Neuronal stem cell (in vitro differentiated cells): Measurements from ENCODE around the gene KLHL8.

Experiments
- DNase-seq: peaks from one replicate; pipeline ENCODE4 v3.0.0-alpha.2; 2013; ENCODE audit warnings: low spot score
- H2AFZ ChIP-seq: one replicate; pipeline ENCODE4 v1.6.1; 2013; ENCODE audit warnings: mild to moderate bottlenecking, low read length, inconsistent platforms
- H2AK5ac ChIP-seq: 2 replicates; pipeline ENCODE4 v1.6.1; 2013; ENCODE audit warnings: low read depth, mild to moderate bottlenecking, inconsistent platforms, low read length, moderate library complexity, mixed read lengths
- H2BK120ac ChIP-seq: 2 replicates; pipeline ENCODE4 v1.6.1; 2013; ENCODE audit warnings: low read depth, mild to moderate bottlenecking, inconsistent platforms, low read length, moderate library complexity, mixed read lengths
- H2BK12ac ChIP-seq: one replicate; pipeline ENCODE4 v1.6.1; 2013; ENCODE audit warnings: low read length, inconsistent platforms
- H2BK15ac ChIP-seq: 2 replicates; pipeline ENCODE4 v1.6.1; 2013; ENCODE audit warnings: mild to moderate bottlenecking, low read length, inconsistent platforms, mixed read lengths
- H2BK5ac ChIP-seq: one replicate; pipeline ENCODE4 v1.6.1; 2013; ENCODE audit warnings: inconsistent platforms, mild to moderate bottlenecking, low read length, moderate library complexity
- H3K14ac ChIP-seq: one replicate; pipeline ENCODE4 v1.6.1; 2013; ENCODE audit warnings: low read length, inconsistent platforms
- H3K18ac ChIP-seq: 2 replicates; pipeline ENCODE4 v1.6.1; 2013; ENCODE audit warnings: low read length, inconsistent platforms
- H3K23ac ChIP-seq: 2 replicates; pipeline ENCODE4 v1.6.1; 2013; ENCODE audit warnings: low read depth, mild to moderate bottlenecking, mixed read lengths, low read length, inconsistent platforms; ENCODE audit not compliant: poor library complexity
- H3K27ac ChIP-seq: replicated peaks from 3 replicates; pipeline ENCODE4 v1.5.1; 2013; ENCODE audit warnings: low read length, inconsistent platforms
- H3K27me3 ChIP-seq, 3 experiments: 2 replicates each; pipeline ENCODE4 v1.6.1; 2013; ENCODE audit warnings: low read length in 3 of 3, mild to moderate bottlenecking in 2 of 3, inconsistent platforms in 1 of 3, low read depth in 1 of 3, mixed read lengths in 1 of 3, moderate library complexity in 1 of 3; ENCODE audit not compliant: control insufficient read depth in 3 of 3, insufficient read depth in 3 of 3
- H3K36me3 ChIP-seq, 2 donors: replicated peaks in 1 of 2; 2 replicates each; pipeline ENCODE4 v1.6.1; 2013; ENCODE audit warnings: low read length in 2 of 2; ENCODE audit not compliant: control insufficient read depth in 2 of 2, insufficient read depth in 2 of 2
- H3K4ac ChIP-seq: 2 replicates; pipeline ENCODE4 v1.6.1; 2013; ENCODE audit warnings: inconsistent platforms, mild to moderate bottlenecking, low read length, moderate library complexity
- H3K4me1 ChIP-seq, 2 donors: 1 replicate in 1 of 2; 2 replicates in 1 of 2; pipeline ENCODE4 v1.6.1; 2013; ENCODE audit warnings: low read length in 2 of 2, low read depth in 1 of 2; ENCODE audit not compliant: control insufficient read depth in 2 of 2, insufficient read depth in 1 of 2
- H3K4me2 ChIP-seq: one replicate; pipeline ENCODE4 v1.6.1; 2013; ENCODE audit warnings: mild to moderate bottlenecking, low read length, inconsistent platforms; ENCODE audit not compliant: insufficient read depth, poor library complexity, severe bottlenecking
- H3K4me3 ChIP-seq, 2 donors: 2 replicates each; pipeline ENCODE4 v1.5.1; 2013; ENCODE audit warnings: low read length in 2 of 2, mild to moderate bottlenecking in 2 of 2, inconsistent platforms in 1 of 2, moderate library complexity in 1 of 2
- H3K79me1 ChIP-seq: one replicate; pipeline ENCODE4 v1.6.1; 2013; ENCODE audit warnings: low read depth, mild to moderate bottlenecking, inconsistent platforms, low read length, moderate library complexity
- H3K9ac ChIP-seq: one replicate; pipeline ENCODE4 v1.6.1; 2013; ENCODE audit warnings: mild to moderate bottlenecking, low read depth, low read length, inconsistent platforms; ENCODE audit not compliant: poor library complexity
- H3K9me3 ChIP-seq, 2 donors: replicated peaks in 1 of 2; 2 replicates each; pipeline versions ENCODE3 to v1.6.1; 2013; ENCODE audit warnings: low read length in 2 of 2, mild to moderate bottlenecking in 2 of 2, inconsistent platforms in 1 of 2, low read depth in 1 of 2, mixed read lengths in 1 of 2, moderate library complexity in 1 of 2; ENCODE audit not compliant: control insufficient read depth in 2 of 2, insufficient read depth in 1 of 2
- H4K8ac ChIP-seq: one replicate; pipeline ENCODE4 v1.6.1; 2013; ENCODE audit warnings: low read depth, mild to moderate bottlenecking, inconsistent platforms, low read length, moderate library complexity
- H4K91ac ChIP-seq: one replicate; pipeline ENCODE4 v1.6.1; 2013; ENCODE audit warnings: low read length, low read depth, mild to moderate bottlenecking, inconsistent platforms; ENCODE audit not compliant: poor library complexity
- WGBS, 2 donors: extraction: QIAGEN DNeasy Blood & Tissue Kit; methylation state at CpG; one replicate each; pipeline ENCODE4 v1.1.7; 2013; ENCODE audit warnings: missing lambda C conversion rate in 2 of 2, mixed read lengths in 1 of 2; ENCODE audit not compliant: insufficient read length in 2 of 2, insufficient replicate concordance in 1 of 2; ENCODE audit errors: extremely low coverage in 2 of 2; 5-methylcytosine and 5-hydroxymethylcytosine counted together

Gene KLHL8

GRCh38 chr4:87230806-87231205 lies 10.4 kb upstream of the KLHL8 start:
- H3K9me3 ChIP-seq, result peaks cover 0 to 1% of the 10 kb centered on the region in 2 donors
- H3K4ac ChIP-seq, result no peak overlapping the region
- no peak overlapping the region for H3K4me2 ChIP-seq
- H2AFZ ChIP-seq, result no peak overlapping the region
- no peak overlapping the region for H3K14ac ChIP-seq
- no CpG with 5 or more reads among the region's 6 CpGs for WGBS, 2 donors
- peaks cover 0 to 6% (median 0%) of the 10 kb centered on the region in 3 experiments for H3K27me3 ChIP-seq
- H4K8ac ChIP-seq, result no peak overlapping the region
- H3K23ac ChIP-seq, result no peak overlapping the region
- H2BK12ac ChIP-seq, result no peak overlapping the region
- H2AK5ac ChIP-seq, result no peak overlapping the region
- no peaks in the 10 kb centered on the region for H3K4me1 ChIP-seq
- H3K36me3 ChIP-seq, result no peaks in the 10 kb centered on the region
- H2BK120ac ChIP-seq, result no peak overlapping the region
- H4K91ac ChIP-seq, result no peak overlapping the region
- H3K27ac ChIP-seq, result no peak overlapping the region
- H3K4me3 ChIP-seq, result no peak overlapping the region
- DNase-seq, result no peak
- no peaks in the 10 kb centered on the region for H3K79me1 ChIP-seq
- no peak overlapping the region for H2BK15ac ChIP-seq
- H3K18ac ChIP-seq, result peak overlapping the region; percentile 36
- H2BK5ac ChIP-seq, result no peak overlapping the region
- no peak overlapping the region for H3K9ac ChIP-seq

- Histone ChIP-seq H2BK5ac (no peak overlapping the region), H3K27me3 (peaks cover 0 to 6% (median 0%) of the 10 kb centered on the region in 3 experiments), H3K18ac (no peak overlapping the region), H3K4me3 (no peak overlapping the region), H3K9me3 (peaks cover 0 to 1% of the 10 kb centered on the region in 2 donors), H3K14ac (no peak overlapping the region), H2BK120ac (no peak overlapping the region), H3K36me3 (no peaks in the 10 kb centered on the region), H2BK15ac (no peak overlapping the region), H3K4ac (no peak overlapping the region), H4K91ac (no peak overlapping the region), H2AFZ (no peak overlapping the region), H3K79me1 (no peaks in the 10 kb centered on the region), H3K23ac (no peak overlapping the region), H4K8ac (no peak overlapping the region), H2BK12ac (no peak overlapping the region), H3K4me2 (no peak overlapping the region), H3K4me1 (no peaks in the 10 kb centered on the region), H3K27ac (no peak overlapping the region), H2AK5ac (no peak overlapping the region), H3K9ac (no peak overlapping the region)
- DNase-seq, result no peak
- WGBS, 2 donors, result no CpG with 5 or more reads among the region's 3 CpGs
Measured at GRCh38 chr4:87229979-87230378, 9.6 kb upstream of the KLHL8 start.

DNA sequence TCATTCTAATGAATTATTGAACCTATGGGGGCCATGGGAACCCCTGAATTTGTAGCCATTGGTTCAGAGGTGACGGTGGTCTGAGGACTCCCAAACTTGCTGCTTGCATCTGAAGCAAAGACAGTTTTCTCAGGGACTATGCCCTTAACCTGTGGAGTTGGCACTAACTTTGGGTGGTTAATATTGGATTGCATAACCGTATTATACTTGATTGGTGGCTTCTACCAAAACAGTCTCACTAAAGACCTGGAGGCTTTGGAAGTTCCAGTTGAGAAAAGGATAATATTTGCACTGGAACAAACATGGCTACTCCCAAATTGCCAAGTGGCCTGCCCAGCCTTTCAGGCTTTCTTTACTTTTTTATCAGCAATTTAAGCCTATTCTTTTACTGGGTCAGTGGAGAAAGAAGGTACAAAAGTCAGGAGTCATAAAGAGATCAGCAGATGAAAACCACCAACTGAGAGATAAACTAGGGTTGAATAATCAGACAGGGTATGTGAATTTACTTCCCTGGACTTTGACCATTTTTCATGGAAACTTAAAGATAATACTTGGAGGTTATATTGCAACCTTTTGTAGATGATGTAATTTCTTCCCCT lies 7.9 kb upstream of the KLHL8 start:
- WGBS, 2 donors, result no CpG with 5 or more reads among the region's 2 CpGs
- Histone ChIP-seq H3K27ac (no peak overlapping the region), H4K8ac (no peak overlapping the region)

GRCh38 chr4:87227751-87228151 lies 7.3 kb upstream of the KLHL8 start:
- Histone ChIP-seq H3K4ac (no peak overlapping the region), H3K23ac (no peak overlapping the region), H3K9ac (no peak overlapping the region), H3K14ac (no peak overlapping the region), H2BK5ac (no peak overlapping the region), H2BK12ac (no peak overlapping the region), H3K79me1 (no peaks in the 10 kb centered on the region), H3K27me3 (peaks cover 0 to 11% (median 0%) of the 10 kb centered on the region in 3 experiments), H3K36me3 (no peaks in the 10 kb centered on the region), H3K4me2 (no peak overlapping the region), H3K9me3 (peaks cover 0 to 1% of the 10 kb centered on the region in 2 donors), H2AFZ (no peak overlapping the region), H3K18ac (no peak overlapping the region), H2BK120ac (no peak overlapping the region), H3K4me3 (no peak overlapping the region), H4K91ac (no peak overlapping the region), H4K8ac (no peak overlapping the region), H2AK5ac (no peak overlapping the region), H3K4me1 (no peaks in the 10 kb centered on the region), H3K27ac (no peak overlapping the region), H2BK15ac (no peak overlapping the region)
- no peak for DNase-seq
- WGBS, 2 donors, result no CpG with 5 or more reads among the region's 1 CpG

More for the DNA sequence above, 7.9 kb upstream of the KLHL8 start:
- no peaks in the 10 kb centered on the region for H3K4me1 ChIP-seq
- no peak overlapping the region for H2BK120ac ChIP-seq
- H3K79me1 ChIP-seq, result no peaks in the 10 kb centered on the region
- no peak overlapping the region for H2BK12ac ChIP-seq
- H2BK15ac ChIP-seq, result no peak overlapping the region
- H2AFZ ChIP-seq, result no peak overlapping the region
- no peak overlapping the region for H3K4ac ChIP-seq
- no peak overlapping the region for H3K9ac ChIP-seq
- H3K4me3 ChIP-seq, result no peak overlapping the region
- H3K4me2 ChIP-seq, result no peak overlapping the region
- no peak overlapping the region for H3K18ac ChIP-seq
- H4K91ac ChIP-seq, result no peak overlapping the region
- no peak for DNase-seq
- no peaks in the 10 kb centered on the region for H3K36me3 ChIP-seq
- no peak overlapping the region for H3K14ac ChIP-seq
- H3K23ac ChIP-seq, result no peak overlapping the region
- H2BK5ac ChIP-seq, result no peak overlapping the region
- H3K9me3 ChIP-seq, result peaks cover 0 to 1% of the 10 kb centered on the region in 2 donors
- H2AK5ac ChIP-seq, result no peak overlapping the region
- peaks cover 0 to 11% (median 0%) of the 10 kb centered on the region in 3 experiments for H3K27me3 ChIP-seq
